ENCODE measurements around the gene TRIO. TPM values are rescaled to one million over a fixed set of nuclear protein-coding genes. Genes with fewer than 3 reads are reported as not detected.

Gene TRIO
- total RNA-seq, 1 experiment from 2014 or later = 68.4 TPM

DNA sequence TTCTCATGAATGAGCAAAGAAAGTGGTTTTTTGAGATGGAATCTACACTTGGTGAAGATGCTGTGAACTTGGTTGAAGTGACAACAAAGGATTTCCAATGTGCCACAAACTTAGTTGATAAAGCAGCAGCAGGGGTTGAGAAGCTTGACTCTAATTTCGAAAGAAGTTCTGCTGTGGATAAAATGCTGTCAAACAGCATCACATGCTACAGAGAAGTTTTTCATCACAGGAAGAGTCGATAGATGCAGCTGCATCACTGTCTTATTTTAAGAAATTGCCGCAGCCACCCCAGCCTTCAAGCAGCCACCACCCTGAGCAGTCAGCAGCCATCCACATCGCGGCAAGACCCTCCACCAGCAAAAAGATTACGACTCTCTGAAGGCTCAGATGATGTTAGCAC lies 78.6 kb downstream of the TRIO start:
- ChIA-PET CTCF (no interaction called here), POLR2A (no interaction called here), RAD21 (ENCODE audit: low non-redundant PET in 1 of 2, low total read pairs in 2 of 2, uncharacterized antibody in 2 of 2, unreplicated experiment in 2 of 2) (no interaction called here)
- no peak for DNase-seq (ENCODE audit: low read depth, low spot score)
- H3K4me3 ChIP-seq (replicated peaks in 1 of 2; ENCODE audit: low read depth in 1 of 2, low read length in 2 of 2) = no peak overlapping the region
- H3K36me3 ChIP-seq (ENCODE audit: control insufficient read depth in 1 of 2, insufficient read depth in 2 of 2, low read length in 2 of 2) = no peaks in the 10 kb centered on the region
- no peaks in the 10 kb centered on the region for H3K9me3 ChIP-seq (ENCODE audit: control insufficient read depth in 1 of 2, insufficient read depth in 1 of 2, low read depth in 1 of 2, low read length in 2 of 2)
- H3K4me1 ChIP-seq (ENCODE audit: control insufficient read depth in 1 of 2, insufficient read depth in 2 of 2, low read length in 2 of 2) = peaks cover 0 to 14% of the 10 kb centered on the region in 2 experiments; a peak in 2 of 4 replicates
- H3K9me2 ChIP-seq (ENCODE audit: insufficient read depth) = no peaks in the 10 kb centered on the region
- H3K79me2 ChIP-seq (ENCODE audit: insufficient read depth, low read length) = peaks cover 93% of the 10 kb centered on the region
- BruUV-seq (replicated peaks) = no TSS peak
- H3K27me3 ChIP-seq (ENCODE audit: insufficient read depth, low read length) = no peaks in the 10 kb centered on the region
- intact Hi-C loops (cut with micrococcal nuclease) = no loop called here
- H3K9ac ChIP-seq (ENCODE audit: low read length) = no peak overlapping the region
- no peak overlapping the region for H3K27ac ChIP-seq (ENCODE audit: low read depth, low read length)
- H4K20me1 ChIP-seq (ENCODE audit: insufficient read depth) = peaks cover 3% of the 10 kb centered on the region; the same call in 1 of the 2 replicates
- no peak for TF ChIP-seq SP1 (IDR thresholded peaks at IDR 0.05; ENCODE audit: low read depth)
- no peak for TF ChIP-seq POLR2A (IDR thresholded peaks at IDR 0.05; ENCODE audit: borderline replicate concordance, extremely low read depth, insufficient read depth, insufficient read length)
- no peak for TF ChIP-seq CBX3 (IDR thresholded peaks at IDR 0.05; ENCODE audit: low read depth)
- TF ChIP-seq RAD21 (IDR thresholded peaks at IDR 0.05; ENCODE audit: low read depth) = no peak
- no peak for TF ChIP-seq CEBPB (IDR thresholded peaks at IDR 0.05; ENCODE audit: low read depth)
- no peak for TF ChIP-seq POLR2AphosphoS5 (IDR thresholded peaks at IDR 0.05; ENCODE audit: low read depth, low read length)
- TF ChIP-seq ZFX (IDR thresholded peaks at IDR 0.05) = no peak
- TF ChIP-seq SIN3A (IDR thresholded peaks at IDR 0.05; ENCODE audit: low read depth) = no peak
- no peak for TF ChIP-seq CTCF (IDR thresholded peaks at IDR 0.05 in 2 of 3, conservative IDR thresholded peaks at IDR 0.05 in 1 of 3; ENCODE audit: borderline replicate concordance in 1 of 3, insufficient read depth in 1 of 3, low read depth in 2 of 3, low read length in 2 of 3)
- TF ChIP-seq SRF (IDR thresholded peaks at IDR 0.05; ENCODE audit: low read depth) = no peak
- TF ChIP-seq ZNF274 (IDR thresholded peaks at IDR 0.05; ENCODE audit: low read depth, low read length) = no peak
- H2AFZ ChIP-seq (ENCODE audit: low read depth, low read length, poor library complexity, severe bottlenecking) = no peak overlapping the region
- ATAC-seq = no peak
- H3K4me2 ChIP-seq (ENCODE audit: low read length) = no peak overlapping the region

All from HCT116 (cell line).